OCI-LY7 (cell line): Measurements from ENCODE around the gene PDZK1IP1. TPM values are rescaled to one million over a fixed set of nuclear protein-coding genes. Genes with fewer than 3 reads are reported as not detected.

Experiments used
- BruUV-seq: library from RNA; stranded (reverse); fragments of 400-500 nt; replicated peaks from 2 replicates; lab custom pipeline; 2021; lab: Mats Ljungman, UMichigan
- CTCF ChIA-PET: fragments of 300-600 bp; sonication (Branson Sonifier 250); formaldehyde crosslinking; loops from one replicate; lab custom pipeline; 2022; ENCODE audit warnings: antibody characterized with exemption; ENCODE audit not compliant: unreplicated experiment; lab: Charles Lee
- POLR2A ChIA-PET: fragments of 300-600 bp; sonication (Branson Sonifier 250); formaldehyde crosslinking; loops from one replicate; lab custom pipeline; 2022; ENCODE audit warnings: antibody characterized with exemption; lab: Charles Lee
- DNase-seq: peaks from one replicate; pipeline ENCODE4 v3.0.0-alpha.2; 2015; ENCODE audit warnings: low spot score
- H2AFZ ChIP-seq: fragments of 200-600 bp; sonication (generic), shearing (Covaris generic); 2 replicates; pipeline ENCODE4 v1.6.1; 2014; ENCODE audit warnings: mild to moderate bottlenecking, antibody characterized with exemption, low read length, moderate library complexity
- H3K27ac ChIP-seq: fragments of 200-600 bp; sonication (generic); 2 replicates; pipeline ENCODE4 v1.5.1; 2014; ENCODE audit warnings: mixed run types, low read depth, mild to moderate bottlenecking, moderate library complexity, low read length, inconsistent platforms; ENCODE audit not compliant: poor library complexity, severe bottlenecking
- H3K36me3 ChIP-seq: fragments of 200-600 bp; sonication (generic); 2 replicates; pipeline ENCODE4 v1.6.1; 2014; ENCODE audit warnings: mild to moderate bottlenecking, antibody characterized with exemption, low read length, moderate library complexity, mixed read lengths; ENCODE audit not compliant: insufficient read depth
- H3K4me1 ChIP-seq: fragments of 200-600 bp; sonication (generic); 2 replicates; pipeline ENCODE4 v1.5.1; 2014; ENCODE audit warnings: mild to moderate bottlenecking, low read length; ENCODE audit not compliant: insufficient read depth, poor library complexity, severe bottlenecking
- H3K4me2 ChIP-seq: fragments of 200-600 bp; sonication (generic); 2 replicates; pipeline ENCODE4 v1.6.1; 2014; ENCODE audit warnings: mild to moderate bottlenecking, low read length
- H3K4me3 ChIP-seq: fragments of 200-600 bp; sonication (generic); 2 replicates; pipeline ENCODE4 v1.5.1; 2014; ENCODE audit warnings: mild to moderate bottlenecking, low read depth, low read length; ENCODE audit not compliant: poor library complexity, severe bottlenecking
- H3K79me2 ChIP-seq: fragments of 200-600 bp; sonication (generic); 2 replicates; pipeline ENCODE4 v1.6.1; 2016; ENCODE audit warnings: low read depth, mild to moderate bottlenecking, low read length, moderate library complexity, mixed read lengths; ENCODE audit not compliant: insufficient read depth
- H3K9me2 ChIP-seq: fragments of 200-600 bp; sonication (generic); 2 replicates; pipeline ENCODE4 v1.6.1; 2016; ENCODE audit warnings: mild to moderate bottlenecking, low read length, mixed read lengths; ENCODE audit not compliant: insufficient read depth
- H3K9me3 ChIP-seq: fragments of 200-600 bp; sonication (generic); 2 replicates; pipeline ENCODE4 v1.6.1; 2014; ENCODE audit warnings: mild to moderate bottlenecking, mixed run types, low read length, mixed read lengths
- H4K20me1 ChIP-seq: fragments of 200-600 bp; sonication (generic); 2 replicates; pipeline ENCODE4 v1.6.1; 2014; ENCODE audit warnings: mild to moderate bottlenecking, antibody characterized with exemption, low read length, moderate library complexity, mixed read lengths; ENCODE audit not compliant: insufficient read depth
- EZH2phosphoT487 ChIP-seq: fragments of 200-600 bp; sonication (generic); IDR thresholded peaks from 2 replicates; pipeline ENCODE4 v1.6.1; 2018; ENCODE audit warnings: low read depth, borderline replicate concordance, mild to moderate bottlenecking, mixed run types, antibody characterized with exemption, low read length, moderate library complexity, mixed read lengths
- intact Hi-C: fragments of 100-400 bp; cut with micrococcal nuclease; formaldehyde crosslinking; loops from one replicate; pipeline ENCODE4 v1.10.0; 2022; ENCODE audit not compliant: unreplicated experiment
- total RNA-seq, 2 experiments: library from RNA; depleted of rRNA in 1 of 2; stranded (reverse); fragments of >200 nt in 1 of 2; shearing (Covaris generic) in 1 of 2; gene quantifications; 2 replicates each; pipeline ENCODE4 v1.2.3, GENCODE V29; 2014 to 2022
- TF ChIP-seq, protein P1 (sequence below): fragments of 200-600 bp; sonication (generic); conservative IDR thresholded peaks from 2 replicates; pipeline ENCODE4 v1.5.1; 2014; ENCODE audit warnings: mild to moderate bottlenecking, antibody characterized with exemption, low read length, moderate library complexity, mixed read lengths

PDZK1IP1 gene
- total RNA-seq, 2 experiments from 2014 or later, result not detected

DNA sequence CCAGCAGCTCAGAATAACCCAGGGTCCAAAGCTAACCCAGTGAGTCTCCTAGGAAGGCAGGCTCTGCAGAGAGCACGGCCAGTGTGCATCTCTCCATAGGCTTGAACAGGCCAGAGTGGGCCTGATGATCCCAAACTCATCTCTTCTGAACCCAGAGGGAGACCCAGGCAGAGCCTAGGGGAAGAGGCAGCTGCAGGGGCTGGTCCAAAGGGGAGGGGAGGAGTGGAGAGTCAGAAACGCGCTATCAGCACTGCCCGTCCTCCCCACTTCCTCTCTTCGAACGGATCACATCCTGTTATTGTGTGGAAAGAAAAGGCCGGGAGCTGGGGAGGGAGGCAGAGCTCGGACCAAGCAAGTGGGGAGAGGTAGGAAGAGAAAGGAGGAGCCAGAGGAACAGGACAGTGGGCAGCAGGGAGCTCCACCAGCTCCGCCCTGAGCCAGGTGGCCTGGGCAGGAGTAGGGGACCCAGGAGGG, 22.0 kb upstream of the PDZK1IP1 start:
- Histone ChIP-seq H4K20me1 (no peaks in the 10 kb centered on the region), H3K9me2 (no peaks in the 10 kb centered on the region), H3K4me1 (no peaks in the 10 kb centered on the region), H3K4me3 (no peak overlapping the region), H3K9me3 (no peaks in the 10 kb centered on the region), H2AFZ (no peak overlapping the region), H3K79me2 (no peaks in the 10 kb centered on the region), H3K36me3 (no peaks in the 10 kb centered on the region), H3K27ac (no peak overlapping the region), H3K4me2 (no peak overlapping the region)
- intact Hi-C loops, result no loop called here
- BruUV-seq, result no TSS peak
- CTCF ChIA-PET, result no interaction called here
- no peak for DNase-seq
- POLR2A ChIA-PET, result interaction anchor here (1.3 kb wide), 1 partner anchor 11 kb away, joined by 3 read pairs; no protein-coding TSS in a partner anchor
- TF ChIP-seq EZH2phosphoT487, result no peak

DNA sequence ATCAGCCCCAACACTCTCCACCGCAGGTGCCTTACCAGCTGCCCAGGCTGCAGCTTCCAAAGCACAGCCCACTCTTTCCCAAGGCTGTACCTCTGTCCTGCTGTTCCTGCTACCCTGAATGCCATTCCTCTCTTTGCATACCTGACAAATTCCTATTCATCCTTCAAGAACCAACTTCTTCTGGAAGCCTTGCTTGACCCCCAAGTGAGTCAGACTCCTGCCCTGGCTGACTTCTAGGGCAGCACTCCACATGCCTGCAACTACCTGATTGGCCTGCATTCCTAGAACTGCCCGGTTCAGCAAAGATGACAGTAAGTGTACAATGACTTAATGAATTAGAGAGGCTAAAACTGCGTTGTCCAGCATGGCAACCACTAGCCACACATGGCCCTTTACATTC, 20.8 kb upstream of the PDZK1IP1 start:
- Histone ChIP-seq H3K27ac (no peak overlapping the region), H3K4me2 (no peak overlapping the region), H3K36me3 (no peaks in the 10 kb centered on the region), H3K4me3 (no peak overlapping the region), H2AFZ (no peak overlapping the region), H3K9me2 (no peaks in the 10 kb centered on the region), H3K4me1 (no peaks in the 10 kb centered on the region), H3K79me2 (no peaks in the 10 kb centered on the region), H3K9me3 (no peaks in the 10 kb centered on the region), H4K20me1 (no peaks in the 10 kb centered on the region)
- no peak for TF ChIP-seq EZH2phosphoT487
- no TSS peak for BruUV-seq
- no peak for DNase-seq
- ChIA-PET CTCF (no interaction called here), POLR2A (interaction anchor here (0.6 kb wide), 1 partner anchor 26 kb away, joined by 3 read pairs; no protein-coding TSS in a partner anchor)
- intact Hi-C loops, result no loop called here

DNA sequence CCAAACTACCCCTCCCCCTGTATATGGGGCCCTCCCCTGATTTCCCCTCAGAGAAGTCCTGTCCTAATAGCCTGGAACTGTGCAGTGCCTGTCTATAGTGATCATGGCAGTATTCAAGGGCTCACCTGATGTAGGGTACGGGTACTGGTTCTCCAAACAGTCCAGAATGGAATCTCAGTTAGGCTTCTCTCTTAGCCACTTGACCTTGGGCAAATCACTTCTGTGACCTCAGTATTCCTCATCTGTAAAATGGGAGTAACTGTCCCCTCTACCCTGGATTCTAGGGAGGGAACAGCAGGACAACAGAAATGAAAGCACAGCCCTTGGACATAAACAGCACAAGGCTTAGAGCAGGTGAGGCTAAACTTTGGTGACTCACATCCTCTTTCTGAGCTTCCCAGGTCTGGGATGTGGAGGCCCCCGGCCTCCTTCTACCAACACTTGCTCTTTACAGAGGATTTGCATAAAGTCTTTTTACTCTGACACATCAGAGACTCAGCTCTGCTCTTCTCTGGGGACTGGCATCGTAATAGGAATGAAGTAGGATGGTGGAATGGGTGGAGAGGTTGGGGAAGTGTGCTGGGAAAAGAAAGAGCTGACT, 20.0 kb upstream of the PDZK1IP1 start:
- Histone ChIP-seq H3K4me3 (no peak overlapping the region), H3K27ac (no peak overlapping the region), H3K9me2 (no peaks in the 10 kb centered on the region), H3K36me3 (no peaks in the 10 kb centered on the region), H2AFZ (no peak overlapping the region), H3K9me3 (no peaks in the 10 kb centered on the region), H3K4me2 (no peak overlapping the region), H4K20me1 (no peaks in the 10 kb centered on the region), H3K79me2 (no peaks in the 10 kb centered on the region), H3K4me1 (no peaks in the 10 kb centered on the region)
- DNase-seq, result no peak
- ChIA-PET CTCF (no interaction called here), POLR2A (interaction anchor here (0.6 to 0.7 kb wide), 2 partner anchors 9 to 25 kb away, joined by 3 read pairs; no protein-coding TSS in a partner anchor)
- BruUV-seq, result no TSS peak
- TF ChIP-seq EZH2phosphoT487, result no peak
- TF ChIP-seq, protein P1, sequence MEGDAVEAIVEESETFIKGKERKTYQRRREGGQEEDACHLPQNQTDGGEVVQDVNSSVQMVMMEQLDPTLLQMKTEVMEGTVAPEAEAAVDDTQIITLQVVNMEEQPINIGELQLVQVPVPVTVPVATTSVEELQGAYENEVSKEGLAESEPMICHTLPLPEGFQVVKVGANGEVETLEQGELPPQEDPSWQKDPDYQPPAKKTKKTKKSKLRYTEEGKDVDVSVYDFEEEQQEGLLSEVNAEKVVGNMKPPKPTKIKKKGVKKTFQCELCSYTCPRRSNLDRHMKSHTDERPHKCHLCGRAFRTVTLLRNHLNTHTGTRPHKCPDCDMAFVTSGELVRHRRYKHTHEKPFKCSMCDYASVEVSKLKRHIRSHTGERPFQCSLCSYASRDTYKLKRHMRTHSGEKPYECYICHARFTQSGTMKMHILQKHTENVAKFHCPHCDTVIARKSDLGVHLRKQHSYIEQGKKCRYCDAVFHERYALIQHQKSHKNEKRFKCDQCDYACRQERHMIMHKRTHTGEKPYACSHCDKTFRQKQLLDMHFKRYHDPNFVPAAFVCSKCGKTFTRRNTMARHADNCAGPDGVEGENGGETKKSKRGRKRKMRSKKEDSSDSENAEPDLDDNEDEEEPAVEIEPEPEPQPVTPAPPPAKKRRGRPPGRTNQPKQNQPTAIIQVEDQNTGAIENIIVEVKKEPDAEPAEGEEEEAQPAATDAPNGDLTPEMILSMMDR, result no peak
- intact Hi-C loops, result no loop called here
